ENCODE results near the gene FOS.

GRCh38 chr14:75277008-75277814, 1.4 kb upstream of the FOS start:
- TF ChIP-seq POLR2AphosphoS5 (IDR thresholded peaks at IDR 0.05; ENCODE audit: insufficient read depth in 1 of 2, low read depth in 1 of 2), result peak in 1 of 2 donors; percentile 96
- no peak for TF ChIP-seq CTCF (IDR thresholded peaks at IDR 0.05)
- peak in 1 of 2 donors; percentile 84 for TF ChIP-seq POLR2A (IDR thresholded peaks at IDR 0.05)
